Fibroblast of mammary gland (primary cell): ENCODE results near the gene BHLHA9.
"Not testable (repeated sequence)": the region's sequence is repeated elsewhere in the genome, so short reads cannot be mapped to it uniquely, and the experiment has no call there.

Source experiments
- DNase-seq: peaks from one replicate; pipeline ENCODE4 v3.0.0-alpha.2; 2010; ENCODE audit warnings: low read depth
- H3K4me3 ChIP-seq: 2 replicates; pipeline ENCODE4 v1.5.1; 2011; ENCODE audit warnings: low read depth, mild to moderate bottlenecking, low read length, moderate library complexity; ENCODE audit not compliant: control insufficient read depth
- CTCF ChIP-seq: conservative IDR thresholded peaks from 2 replicates; pipeline ENCODE4 v1.5.1; 2011; ENCODE audit warnings: low read depth, low read length, inconsistent platforms; ENCODE audit not compliant: control insufficient read depth, insufficient read depth

BHLHA9 gene

GRCh38 chr17:1231456-1231855 lies 38.8 kb upstream of the BHLHA9 start:
- DNase-seq, result peak; percentile 45
- TF ChIP-seq CTCF, result no peak

GRCh38 chr17:1232331-1232730 lies 37.9 kb upstream of the BHLHA9 start:
- DNase-seq, result no peak
- H3K4me3 ChIP-seq, result no peak overlapping the region
- no peak for TF ChIP-seq CTCF

More at GRCh38 chr17:1231456-1231855, 38.8 kb upstream of the BHLHA9 start:
- no peak overlapping the region for H3K4me3 ChIP-seq

GRCh38 chr17:1232786-1233185 lies 37.5 kb upstream of the BHLHA9 start:
- no peak for TF ChIP-seq CTCF
- no peak overlapping the region for H3K4me3 ChIP-seq
- peak; percentile 69 for DNase-seq

- no peak for TF ChIP-seq CTCF
- DNase-seq, result no peak
- H3K4me3 ChIP-seq, result no peak overlapping the region
These were observed 35.8 kb upstream of the BHLHA9 start for GRCh38 chr17:1234455-1234854.

DNA sequence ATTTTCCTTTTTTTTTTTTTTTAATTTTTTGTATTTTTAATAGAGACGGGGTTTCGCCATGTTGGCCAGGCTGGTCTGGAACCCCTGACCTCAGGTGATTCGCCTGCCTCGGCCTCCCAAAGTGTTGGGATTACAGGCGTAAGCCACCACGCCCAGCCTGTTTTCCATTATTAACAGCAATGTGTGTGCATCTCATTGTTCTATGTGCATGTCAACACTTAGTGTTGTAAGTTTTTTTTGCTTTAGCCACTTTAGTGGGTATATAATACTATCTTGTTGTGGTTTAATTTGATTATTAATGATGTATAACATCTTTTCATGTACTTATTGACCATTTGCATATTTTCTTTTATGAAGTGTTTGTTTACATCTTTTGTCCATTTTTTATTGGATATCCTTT lies 32.8 kb upstream of the BHLHA9 start:
- DNase-seq, result no peak
- H3K4me3 ChIP-seq, result no peak overlapping the region
- no peak for TF ChIP-seq CTCF

- TF ChIP-seq CTCF, result no peak
- DNase-seq, result no peak
- no peak overlapping the region for H3K4me3 ChIP-seq
These were observed 31.0 kb upstream of the BHLHA9 start for GRCh38 chr17:1239210-1239609.

- not testable (repeated sequence) for H3K4me3 ChIP-seq
- peak; percentile 79 for DNase-seq
These were observed 29.8 kb upstream of the BHLHA9 start for GRCh38 chr17:1240426-1240825.

GRCh38 chr17:1241929-1242328 lies 28.3 kb upstream of the BHLHA9 start:
- no peak for TF ChIP-seq CTCF
- H3K4me3 ChIP-seq, result no peak overlapping the region
- peak; percentile 80 for DNase-seq
